Transverse colon (tissue), 4 donors: ENCODE results near the gene RPS6KL1. TPM values are rescaled to one million over a fixed set of nuclear protein-coding genes. Genes with fewer than 3 reads are reported as not detected.

Experiments
- DNase-seq: peaks from one replicate; pipeline ENCODE4 v3.0.0-alpha.2; 2019
- H3K27ac ChIP-seq, 4 donors: fragments of 200-600 bp; sonication (generic); 2 replicates each; pipeline ENCODE4 v1.5.1; 2016 to 2018; ENCODE audit warnings: inconsistent platforms in 4 of 4
- H3K27me3 ChIP-seq: fragments of 200-600 bp; sonication (generic); 2 replicates; pipeline ENCODE4 v1.5.1; 2017; ENCODE audit warnings: inconsistent platforms
- H3K36me3 ChIP-seq, 4 donors: fragments of 200-600 bp; sonication (generic); 2 replicates each; pipeline ENCODE4 v1.5.1; 2017 to 2019; ENCODE audit warnings: inconsistent platforms in 4 of 4
- H3K4me1 ChIP-seq, 4 donors: fragments of 200-600 bp; sonication (generic); 2 replicates each; pipeline ENCODE4 v1.5.1; 2017 to 2020; ENCODE audit warnings: inconsistent platforms in 4 of 4
- H3K4me3 ChIP-seq, 4 donors: fragments of 200-600 bp; sonication (generic); 1 replicate in 1 of 4; 2 replicates in 3 of 4; pipeline versions ENCODE4 v1.5.1 to v1.6.1; 2017 to 2019; ENCODE audit warnings: inconsistent platforms in 4 of 4
- H3K9me3 ChIP-seq, 2 donors: fragments of 200-600 bp; sonication (generic); 2 replicates each; pipeline ENCODE4 v1.5.1; 2017 to 2019; ENCODE audit warnings: inconsistent platforms in 2 of 2
- EP300 ChIP-seq: sonication (generic); formaldehyde crosslinking; IDR thresholded peaks from one replicate; pipeline ENCODE4 v1.6.1; 2017; ENCODE audit warnings: antibody characterized with exemption, low read depth
- POLR2A ChIP-seq: fragments of 450-650 bp; IDR thresholded peaks from one replicate; pipeline ENCODE4 v1.6.1; 2016; ENCODE audit warnings: antibody characterized with exemption, mild to moderate bottlenecking, moderate library complexity
- POLR2AphosphoS5 ChIP-seq, 3 donors: sonication (generic); formaldehyde crosslinking; IDR thresholded peaks; one replicate each; pipeline ENCODE4 v1.6.1; 2016; ENCODE audit warnings: antibody characterized with exemption in 3 of 3
- WGBS, 2 donors: methylation state at CpG; one replicate each; pipeline ENCODE4 v1.1.5; 2018; ENCODE audit warnings: low coverage in 1 of 2; 5-methylcytosine and 5-hydroxymethylcytosine counted together
- in situ Hi-C, 4 donors: fragments of 200-750 bp; cut with MboI; loops; one replicate each; pipeline versions ENCODE4 v1.15.0 to v1.15.1; 2017; ENCODE audit warnings: low sequenced_read_pairs in 3 of 4, low pct_ligation_motif_present in 1 of 4, low pct_unique_long_range_greater_than_20kb in 1 of 4
- intact Hi-C: fragments of 100-400 bp; cut with DNase I; formaldehyde crosslinking; loops from one replicate; pipeline ENCODE4 v1.15.1; 2023; ENCODE audit warnings: low total_unique reads
- total RNA-seq, 4 donors: library from RNA; depleted of rRNA; stranded (reverse); fragments of >200 nt; gene quantifications; one replicate each; pipeline ENCODE4 v1.1.0, GENCODE V29; 2016
- TF ChIP-seq, protein P1 (sequence below), 5 experiments: fragments of 200-600 bp in 3 of 5; fragments of 450-650 bp in 2 of 5; sonication (generic) in 3 of 5; IDR thresholded peaks; 1 replicate in 2 of 5; 2 replicates in 3 of 5; pipeline ENCODE4 v1.5.1; 2016 to 2017; ENCODE audit warnings: antibody characterized with exemption in 5 of 5, inconsistent platforms in 3 of 5, mild to moderate bottlenecking in 2 of 5, moderate library complexity in 1 of 5

Gene RPS6KL1
- total RNA-seq, 4 donors from 2014 or later = 6.4 to 54.1 (median 9.3) TPM; not detected in 1

GRCh38 chr14:74867673-74868072 lies 55.4 kb downstream of the RPS6KL1 start:
- WGBS, 2 donors = 41 to 44% methylated on average over 3 to 5 of the region's 5 CpGs
- intact Hi-C loops = no loop called here
- Histone ChIP-seq H3K9me3 (no peaks in the 10 kb centered on the region), H3K4me3 (no peak overlapping the region), H3K27ac (peak overlapping the region in 2 of 4 donors; percentile 5 to 35), H3K27me3 (no peaks in the 10 kb centered on the region), H3K4me1 (no peaks in the 10 kb centered on the region), H3K36me3 (no peaks in the 10 kb centered on the region)
- DNase-seq = no peak
- TF ChIP-seq, protein P1, sequence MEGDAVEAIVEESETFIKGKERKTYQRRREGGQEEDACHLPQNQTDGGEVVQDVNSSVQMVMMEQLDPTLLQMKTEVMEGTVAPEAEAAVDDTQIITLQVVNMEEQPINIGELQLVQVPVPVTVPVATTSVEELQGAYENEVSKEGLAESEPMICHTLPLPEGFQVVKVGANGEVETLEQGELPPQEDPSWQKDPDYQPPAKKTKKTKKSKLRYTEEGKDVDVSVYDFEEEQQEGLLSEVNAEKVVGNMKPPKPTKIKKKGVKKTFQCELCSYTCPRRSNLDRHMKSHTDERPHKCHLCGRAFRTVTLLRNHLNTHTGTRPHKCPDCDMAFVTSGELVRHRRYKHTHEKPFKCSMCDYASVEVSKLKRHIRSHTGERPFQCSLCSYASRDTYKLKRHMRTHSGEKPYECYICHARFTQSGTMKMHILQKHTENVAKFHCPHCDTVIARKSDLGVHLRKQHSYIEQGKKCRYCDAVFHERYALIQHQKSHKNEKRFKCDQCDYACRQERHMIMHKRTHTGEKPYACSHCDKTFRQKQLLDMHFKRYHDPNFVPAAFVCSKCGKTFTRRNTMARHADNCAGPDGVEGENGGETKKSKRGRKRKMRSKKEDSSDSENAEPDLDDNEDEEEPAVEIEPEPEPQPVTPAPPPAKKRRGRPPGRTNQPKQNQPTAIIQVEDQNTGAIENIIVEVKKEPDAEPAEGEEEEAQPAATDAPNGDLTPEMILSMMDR (IDR thresholded peaks at IDR 0.05) = no peak
- in situ Hi-C loops = loop anchor here in 1 of 4 donors (10.0 kb wide), 1 partner anchor 47 kb away; no protein-coding TSS in a partner anchor

DNA sequence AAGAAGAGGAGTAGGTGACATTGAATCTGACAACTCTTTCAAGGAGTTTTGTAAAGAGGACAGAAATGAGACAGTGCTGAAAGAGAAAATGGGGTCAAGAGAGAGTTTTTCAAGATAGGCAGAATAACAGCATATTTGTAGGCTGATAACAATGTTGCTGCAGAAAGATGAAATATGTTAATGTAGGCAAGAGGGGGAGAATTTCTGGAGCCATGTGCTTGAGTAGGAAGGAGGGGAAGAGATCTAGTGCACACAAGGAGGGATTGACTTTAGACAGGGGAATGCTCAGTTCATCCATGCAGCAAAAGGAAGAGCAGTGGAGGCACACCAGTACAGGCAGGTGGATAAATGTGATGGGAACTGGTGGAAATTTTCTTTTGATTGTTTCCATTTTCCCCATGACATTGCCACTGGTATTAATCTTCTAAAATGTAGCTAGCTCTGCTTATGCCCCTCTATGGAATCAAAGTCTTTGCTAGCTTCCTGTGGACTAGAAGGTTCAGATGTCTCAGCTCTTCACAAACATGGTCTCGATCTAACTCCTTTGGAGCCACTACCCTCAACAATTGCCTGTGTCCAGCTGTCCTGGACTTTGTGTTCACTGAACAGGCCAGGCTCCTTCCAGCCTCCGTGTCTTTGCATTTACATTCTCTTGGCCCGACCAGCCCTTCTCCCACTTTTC lies 56.2 kb downstream of the RPS6KL1 start:
- intact Hi-C loops (no loop called here), in situ Hi-C loops (loop anchor here in 1 of 4 donors (10.0 kb wide), 1 partner anchor 48 kb away; no protein-coding TSS in a partner anchor)
- Histone ChIP-seq H3K27me3 (no peaks in the 10 kb centered on the region), H3K36me3 (no peaks in the 10 kb centered on the region), H3K4me1 (no peaks in the 10 kb centered on the region), H3K9me3 (no peaks in the 10 kb centered on the region), H3K27ac (peak overlapping the region in 2 of 4 donors; percentile 20 to 35), H3K4me3 (no peak overlapping the region)
- TF ChIP-seq, protein P1 (IDR thresholded peaks at IDR 0.05) = no peak
- TF ChIP-seq EP300 (no peak), POLR2A (no peak), POLR2AphosphoS5 (IDR thresholded peaks at IDR 0.05) (no peak)
- 76 to 88% methylated on average over 3 of the region's 3 CpGs for WGBS, 2 donors
- no peak for DNase-seq

DNA sequence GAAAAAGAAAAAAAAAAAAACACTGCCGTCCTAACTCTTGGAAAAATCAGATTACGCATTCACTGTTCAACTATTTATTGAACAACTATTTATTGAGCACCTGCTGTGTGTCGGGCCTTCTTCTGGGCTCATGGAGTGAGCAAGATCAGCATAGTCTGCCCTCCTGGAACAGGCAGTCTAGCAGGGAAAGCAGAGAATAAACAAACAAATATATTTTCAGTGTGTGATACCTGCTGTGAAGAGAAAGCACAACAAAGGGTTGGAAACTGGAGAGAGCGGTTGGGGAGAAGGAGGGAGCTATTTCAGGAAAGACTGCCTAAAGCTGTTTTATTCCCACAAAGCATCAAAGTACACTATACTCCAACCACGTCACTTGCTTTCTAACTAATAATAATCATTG lies 57.9 kb downstream of the RPS6KL1 start:
- WGBS, 2 donors = 91 to 97% methylated on average over 5 of the region's 5 CpGs
- intact Hi-C loops (no loop called here), in situ Hi-C loops (loop anchor here in 1 of 4 donors (10.0 kb wide), 1 partner anchor 50 kb away; no protein-coding TSS in a partner anchor)
- Histone ChIP-seq H3K9me3 (no peaks in the 10 kb centered on the region), H3K27me3 (no peaks in the 10 kb centered on the region), H3K27ac (no peak overlapping the region), H3K36me3 (no peaks in the 10 kb centered on the region), H3K4me1 (peaks cover 0 to 7% (median 0%) of the 10 kb centered on the region in 4 donors), H3K4me3 (no peak overlapping the region)
- DNase-seq = no peak
- TF ChIP-seq POLR2AphosphoS5 (IDR thresholded peaks at IDR 0.05) (no peak), EP300 (no peak), POLR2A (no peak)
- TF ChIP-seq, protein P1 (IDR thresholded peaks at IDR 0.05) = no peak

DNA sequence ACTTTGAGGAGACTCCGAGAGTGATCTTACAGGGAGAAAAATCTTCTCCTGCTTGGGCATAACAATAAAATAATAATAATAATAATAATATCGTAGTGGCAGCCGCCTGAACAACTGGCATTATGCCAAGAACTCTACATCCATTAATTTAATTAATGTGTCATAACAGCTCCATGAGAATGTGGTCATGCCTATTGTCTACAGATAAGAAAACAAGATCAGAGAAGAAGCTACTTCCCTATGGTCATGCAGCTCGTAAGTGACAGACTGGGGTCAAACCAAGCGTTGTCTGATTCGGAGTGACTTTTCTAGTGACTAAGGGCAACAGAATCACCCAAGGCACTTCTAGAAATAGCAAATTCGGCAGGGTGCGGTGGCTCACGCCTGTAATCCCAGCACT lies 58.9 kb downstream of the RPS6KL1 start:
- in situ Hi-C loops = loop anchor here in 1 of 4 donors (10.0 kb wide), 1 partner anchor 51 kb away; no protein-coding TSS in a partner anchor
- intact Hi-C loops = loop anchor here (5.0 kb wide), 1 partner anchor 43 kb away; no protein-coding TSS in a partner anchor

More for the DNA sequence above, 58.9 kb downstream of the RPS6KL1 start:
- H3K4me3 ChIP-seq = no peak overlapping the region
- H3K4me1 ChIP-seq = peaks cover 0 to 7% (median 0%) of the 10 kb centered on the region in 4 donors
- H3K36me3 ChIP-seq = no peaks in the 10 kb centered on the region
- TF ChIP-seq POLR2A (no peak), POLR2AphosphoS5 (IDR thresholded peaks at IDR 0.05) (no peak), EP300 (no peak)
- WGBS, 2 donors = 86 to 100% methylated on average over 1 to 9 of the region's 9 CpGs
- H3K27me3 ChIP-seq = no peaks in the 10 kb centered on the region
- H3K27ac ChIP-seq = no peak overlapping the region
- H3K9me3 ChIP-seq = no peaks in the 10 kb centered on the region
- no peak for DNase-seq
